Ascending aorta (tissue), 2 donors: ENCODE results near the gene ATF3. TPM values are rescaled to one million over a fixed set of nuclear protein-coding genes. Genes with fewer than 3 reads are reported as not detected.

Experiments
- DNase-seq, 2 donors: peaks; one replicate each; pipeline ENCODE4 v3.0.0-alpha.2; 2019; ENCODE audit warnings: low spot score in 2 of 2
- H3K27ac ChIP-seq, 2 donors: fragments of 200-600 bp; sonication (generic); one replicate each; pipeline ENCODE4 v1.5.1; 2016 to 2017; ENCODE audit warnings: mild to moderate bottlenecking in 1 of 2
- H3K27me3 ChIP-seq: fragments of 200-600 bp; sonication (generic); one replicate; pipeline ENCODE4 v1.5.1; 2017
- H3K36me3 ChIP-seq, 2 donors: fragments of 200-600 bp; sonication (generic); one replicate each; pipeline ENCODE4 v1.5.1; 2016
- H3K4me1 ChIP-seq, 2 donors: fragments of 200-600 bp; sonication (generic); one replicate each; pipeline ENCODE4 v1.5.1; 2016 to 2017; ENCODE audit warnings: mild to moderate bottlenecking in 1 of 2
- H3K4me3 ChIP-seq, 2 donors: fragments of 200-600 bp; sonication (generic); one replicate each; pipeline ENCODE4 v1.5.1; 2016 to 2017; ENCODE audit warnings: mild to moderate bottlenecking in 1 of 2
- H3K9me3 ChIP-seq, 2 donors: fragments of 200-600 bp; sonication (generic); one replicate each; pipeline ENCODE4 v1.5.1; 2016
- intact Hi-C: fragments of 100-400 bp; cut with DNase I; formaldehyde crosslinking; loops from one replicate; pipeline ENCODE4 v1.15.1; 2023
- total RNA-seq: library from RNA; depleted of rRNA; stranded (reverse); fragments of >200 nt; gene quantifications from one replicate; pipeline ENCODE4 v1.1.0, GENCODE V29; 2016
- TF ChIP-seq, protein P1 (sequence below), 3 experiments: fragments of 200-600 bp in 2 of 3; fragments of 450-650 bp in 1 of 3; sonication (generic) in 2 of 3; IDR thresholded peaks; one replicate each; pipeline ENCODE4 v1.5.1; 2016 to 2019; ENCODE audit warnings: antibody characterized with exemption in 3 of 3, mild to moderate bottlenecking in 1 of 3, moderate library complexity in 1 of 3

ATF3 gene
- total RNA-seq, 1 donor from 2014 or later, result 79.1 TPM

DNA sequence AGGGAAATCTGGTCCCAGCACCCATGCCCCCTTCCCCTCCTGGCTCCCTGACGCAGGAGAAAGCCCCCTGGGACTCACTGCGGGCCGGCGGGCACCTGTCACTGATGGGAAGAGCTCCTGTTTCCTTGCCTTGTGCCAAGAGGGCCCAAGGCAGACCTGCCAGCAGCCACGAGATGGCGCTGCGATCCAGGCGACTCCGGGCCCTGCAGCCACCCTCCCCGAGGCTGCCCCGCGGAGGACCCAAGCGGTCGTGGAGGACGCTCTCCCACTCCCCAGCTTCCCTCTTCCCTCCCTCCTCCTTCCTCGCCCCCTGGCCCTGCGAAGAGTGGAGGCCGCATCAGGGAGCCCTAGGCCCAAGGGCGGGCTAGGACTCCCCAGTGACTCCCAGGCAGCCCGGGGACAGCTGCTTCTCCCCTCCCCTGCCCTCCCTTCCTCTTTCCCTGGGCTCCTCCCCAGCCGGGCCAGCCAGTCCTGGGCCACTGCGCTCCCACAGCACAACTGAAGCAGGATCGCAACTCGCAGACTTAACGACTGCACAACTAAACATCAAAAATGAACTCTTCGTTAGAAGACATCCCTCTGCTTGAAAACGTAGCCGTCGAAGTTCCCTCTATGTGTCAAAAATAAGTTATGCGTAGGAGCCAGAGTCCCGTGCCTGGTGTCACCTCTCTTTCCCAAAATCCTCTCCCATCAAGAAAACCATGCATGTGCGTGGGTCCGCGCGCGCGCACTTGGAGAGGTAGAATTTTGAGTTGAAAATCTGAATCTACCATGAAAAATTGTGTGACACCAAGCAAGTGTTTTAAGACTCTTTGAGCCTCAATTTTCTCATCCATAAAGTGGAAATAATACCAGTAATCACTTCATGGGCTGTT is 56.9 kb downstream of the ATF3 start:
- peak; percentile 42 to 88 for DNase-seq
- H3K36me3 ChIP-seq, result no peaks in the 10 kb centered on the region
- H3K4me3 ChIP-seq, result peak overlapping the region; percentile 64 to 71
- intact Hi-C loops, result loop anchor here (1.0 to 5.0 kb wide), 3 partner anchors 33 to 332 kb away; partner anchors contain the start of gene BATF3
- TF ChIP-seq, protein P1, sequence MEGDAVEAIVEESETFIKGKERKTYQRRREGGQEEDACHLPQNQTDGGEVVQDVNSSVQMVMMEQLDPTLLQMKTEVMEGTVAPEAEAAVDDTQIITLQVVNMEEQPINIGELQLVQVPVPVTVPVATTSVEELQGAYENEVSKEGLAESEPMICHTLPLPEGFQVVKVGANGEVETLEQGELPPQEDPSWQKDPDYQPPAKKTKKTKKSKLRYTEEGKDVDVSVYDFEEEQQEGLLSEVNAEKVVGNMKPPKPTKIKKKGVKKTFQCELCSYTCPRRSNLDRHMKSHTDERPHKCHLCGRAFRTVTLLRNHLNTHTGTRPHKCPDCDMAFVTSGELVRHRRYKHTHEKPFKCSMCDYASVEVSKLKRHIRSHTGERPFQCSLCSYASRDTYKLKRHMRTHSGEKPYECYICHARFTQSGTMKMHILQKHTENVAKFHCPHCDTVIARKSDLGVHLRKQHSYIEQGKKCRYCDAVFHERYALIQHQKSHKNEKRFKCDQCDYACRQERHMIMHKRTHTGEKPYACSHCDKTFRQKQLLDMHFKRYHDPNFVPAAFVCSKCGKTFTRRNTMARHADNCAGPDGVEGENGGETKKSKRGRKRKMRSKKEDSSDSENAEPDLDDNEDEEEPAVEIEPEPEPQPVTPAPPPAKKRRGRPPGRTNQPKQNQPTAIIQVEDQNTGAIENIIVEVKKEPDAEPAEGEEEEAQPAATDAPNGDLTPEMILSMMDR (IDR thresholded peaks at IDR 0.05), result peak; percentile 92 to 98 (median 94)
- H3K4me1 ChIP-seq, result peaks cover 0 to 9% of the 10 kb centered on the region in 2 donors
- H3K27me3 ChIP-seq, result no peaks in the 10 kb centered on the region
- H3K9me3 ChIP-seq, result no peaks in the 10 kb centered on the region
- H3K27ac ChIP-seq, result peak overlapping the region; percentile 48 to 55

DNA sequence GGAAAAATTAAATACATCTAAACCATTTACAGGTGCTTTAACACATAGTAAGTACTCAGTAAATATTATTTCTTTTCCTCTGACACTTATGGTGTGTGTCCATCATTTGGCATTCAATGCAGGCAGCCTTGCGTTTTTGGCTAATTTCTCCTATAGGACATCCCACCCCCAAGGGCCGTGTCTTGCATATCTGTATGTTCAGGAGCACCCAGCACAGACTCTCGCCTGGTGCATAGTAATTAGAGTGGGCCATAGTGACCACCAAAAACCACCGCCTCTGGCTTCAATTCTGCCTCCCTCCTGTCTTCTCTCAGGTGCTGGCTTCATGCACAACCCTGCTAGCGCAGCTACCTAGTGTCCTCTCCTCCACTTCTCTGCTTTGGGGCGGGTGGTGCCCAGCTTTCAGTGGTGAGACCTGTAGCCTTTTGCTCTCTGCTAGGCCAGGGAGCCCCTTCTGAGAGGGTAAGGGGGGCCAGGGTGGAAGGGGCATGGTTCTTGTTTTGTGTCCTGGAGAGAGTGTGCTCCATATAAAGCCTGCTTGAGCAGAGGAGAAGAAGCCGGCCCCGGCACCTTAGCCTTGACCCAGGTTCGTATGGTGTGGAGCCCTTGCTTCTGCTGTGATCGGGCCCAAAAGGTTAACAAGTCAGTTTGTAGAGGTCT is 57.7 kb downstream of the ATF3 start:
- Histone ChIP-seq H3K27ac (no peak overlapping the region), H3K27me3 (no peaks in the 10 kb centered on the region), H3K4me1 (peaks cover 0 to 9% of the 10 kb centered on the region in 2 donors), H3K9me3 (no peaks in the 10 kb centered on the region), H3K4me3 (no peak overlapping the region), H3K36me3 (no peaks in the 10 kb centered on the region)
- TF ChIP-seq, protein P1 (IDR thresholded peaks at IDR 0.05), result no peak
- no peak for DNase-seq
- intact Hi-C loops, result loop anchor here (5.0 kb wide), 1 partner anchor 331 kb away; no protein-coding TSS in a partner anchor

DNA sequence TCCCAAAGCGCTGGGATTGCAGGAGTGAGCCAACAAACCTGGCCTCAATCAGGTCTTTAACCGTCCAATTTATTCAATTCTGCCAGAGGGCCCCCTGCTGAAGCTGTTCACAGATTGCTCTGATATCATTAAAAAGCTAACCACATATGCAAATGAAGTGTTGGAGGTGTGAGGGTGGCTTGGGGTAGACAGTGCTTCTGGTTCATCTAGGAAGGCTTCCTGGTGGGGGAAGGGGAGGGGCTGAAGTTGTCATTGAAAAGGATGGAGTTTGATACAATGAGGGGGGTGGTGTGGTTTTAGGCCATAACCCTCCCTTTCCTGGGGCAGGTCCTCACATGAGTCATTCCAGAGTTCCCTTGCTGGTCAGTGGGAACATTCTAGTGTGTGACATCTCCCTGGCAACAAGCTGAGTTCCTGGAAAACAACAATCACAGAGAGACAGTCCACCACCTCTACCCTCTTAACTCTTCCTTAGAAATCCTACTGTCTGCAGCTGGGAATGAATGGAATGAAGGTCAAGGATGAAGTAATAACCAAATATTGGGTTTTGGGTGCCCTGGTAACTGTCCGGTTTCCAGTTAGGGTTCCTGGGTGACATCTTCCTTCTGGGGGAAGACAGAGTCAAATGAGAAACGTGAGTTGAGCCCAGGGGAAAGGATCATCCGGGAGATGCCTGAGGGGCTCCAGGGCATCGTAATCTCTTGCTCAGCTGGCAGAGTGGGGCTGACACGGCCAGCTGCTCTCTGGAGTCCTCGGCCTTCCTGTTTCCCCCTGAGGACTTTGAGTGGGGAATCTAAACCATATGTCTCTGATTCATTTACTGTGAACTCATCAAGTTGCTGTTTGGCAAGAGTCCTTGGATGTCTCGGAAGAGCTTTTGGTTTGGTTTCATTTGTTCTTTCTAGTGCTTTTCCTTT is 58.9 kb downstream of the ATF3 start:
- Histone ChIP-seq H3K4me1 (peaks cover 0 to 9% of the 10 kb centered on the region in 2 donors), H3K36me3 (no peaks in the 10 kb centered on the region), H3K27me3 (no peaks in the 10 kb centered on the region), H3K4me3 (no peak overlapping the region), H3K27ac (peak overlapping the region; percentile 66 to 69), H3K9me3 (no peaks in the 10 kb centered on the region)
- TF ChIP-seq, protein P1 (IDR thresholded peaks at IDR 0.05), result no peak
- intact Hi-C loops, result loop anchor here (5.0 kb wide), 1 partner anchor 330 kb away; no protein-coding TSS in a partner anchor
- peak in 1 of 2 donors; percentile 79 for DNase-seq

DNA sequence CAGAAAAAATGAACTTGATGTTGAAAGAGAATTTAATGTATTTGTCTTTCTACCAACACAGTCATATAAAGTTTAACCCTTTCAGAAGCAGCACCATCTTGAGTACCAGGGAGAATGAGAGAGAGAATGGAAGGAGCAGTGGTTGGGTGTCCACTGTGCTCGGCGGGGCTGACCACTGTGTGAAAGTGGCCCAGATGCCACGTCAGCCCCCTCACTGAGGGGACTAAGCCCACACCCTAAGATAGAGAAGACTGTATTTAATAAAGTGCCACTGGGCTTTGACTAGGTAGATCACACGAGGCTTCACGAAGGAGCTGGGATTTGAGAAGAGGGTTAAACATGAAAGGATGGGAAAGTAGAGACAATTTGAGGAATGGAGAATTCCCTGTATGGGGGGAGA is 59.9 kb downstream of the ATF3 start:
- Histone ChIP-seq H3K9me3 (no peaks in the 10 kb centered on the region), H3K4me3 (no peak overlapping the region), H3K27ac (peak overlapping the region; percentile 66 to 69), H3K36me3 (no peaks in the 10 kb centered on the region), H3K27me3 (no peaks in the 10 kb centered on the region), H3K4me1 (peaks cover 0 to 9% of the 10 kb centered on the region in 2 donors)
- TF ChIP-seq, protein P1 (IDR thresholded peaks at IDR 0.05), result no peak
- no peak for DNase-seq
- intact Hi-C loops, result loop anchor here (5.0 kb wide), 1 partner anchor 329 kb away; no protein-coding TSS in a partner anchor

DNA sequence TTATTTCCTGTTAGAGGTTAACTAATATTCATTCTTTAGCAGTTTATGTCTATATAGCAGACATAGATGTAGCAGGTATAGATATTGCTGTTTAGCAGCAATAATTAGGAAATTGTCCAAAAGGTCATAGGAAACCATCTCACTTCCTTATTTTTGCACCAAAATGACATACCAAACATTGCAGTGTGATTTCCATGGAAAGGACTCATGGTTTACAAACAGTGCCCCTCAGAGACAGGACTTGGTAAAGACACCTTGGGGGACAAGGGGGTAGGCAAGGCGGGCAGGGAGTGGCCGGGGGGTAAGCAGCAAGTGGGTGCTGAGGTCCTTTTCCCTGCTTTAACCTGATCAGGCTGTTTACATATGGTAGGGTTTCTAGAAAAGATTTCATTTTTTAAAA is 60.5 kb downstream of the ATF3 start:
- TF ChIP-seq, protein P1 (IDR thresholded peaks at IDR 0.05), result no peak
- H3K4me3 ChIP-seq, result no peak overlapping the region
- H3K4me1 ChIP-seq, result peaks cover 0 to 9% of the 10 kb centered on the region in 2 donors
- intact Hi-C loops, result loop anchor here (5.0 kb wide), 1 partner anchor 328 kb away; no protein-coding TSS in a partner anchor
- H3K9me3 ChIP-seq, result no peaks in the 10 kb centered on the region
- no peak for DNase-seq
- no peaks in the 10 kb centered on the region for H3K36me3 ChIP-seq
- no peak overlapping the region for H3K27ac ChIP-seq
- H3K27me3 ChIP-seq, result no peaks in the 10 kb centered on the region
